BJ (cell line): Measurements from ENCODE around the gene ZNF37A. TPM values are rescaled to one million over a fixed set of nuclear protein-coding genes. Genes with fewer than 3 reads are reported as not detected.

Experiments
- CTCF ChIA-PET: fragments of 350-600 bp; formaldehyde crosslinking; extraction: SDS; loops from one replicate; lab custom pipeline; 2021; ENCODE audit warnings: antibody characterized with exemption, inconsistent platforms; lab: Yijun Ruan, JAX
- POLR2A ChIA-PET: fragments of 300-600 bp; sonication (Branson Sonifier 250); formaldehyde crosslinking; extraction: SDS; loops from one replicate; lab custom pipeline; 2021; ENCODE audit warnings: antibody characterized with exemption; lab: Charles Lee
- DNase-seq: peaks from one replicate; pipeline ENCODE4 v3.0.0-alpha.2; 2011; ENCODE audit warnings: low read depth
- H3K27me3 ChIP-seq: 2 replicates; pipeline ENCODE4 v1.6.0; 2011; ENCODE audit warnings: low read length; ENCODE audit not compliant: control insufficient read depth, insufficient read depth
- H3K36me3 ChIP-seq: 2 replicates; pipeline ENCODE4 v1.5.1; 2011; ENCODE audit warnings: low read length; ENCODE audit not compliant: control insufficient read depth, insufficient read depth
- H3K4me3 ChIP-seq: 2 replicates; pipeline ENCODE4 v1.5.1; 2011; ENCODE audit warnings: low read depth, mild to moderate bottlenecking, control low read depth, low read length
- CTCF ChIP-seq: IDR thresholded peaks from 2 replicates; pipeline ENCODE4 v1.5.1; 2011; ENCODE audit warnings: low read depth, mild to moderate bottlenecking, control low read depth, inconsistent platforms, low read length, moderate library complexity; ENCODE audit not compliant: insufficient read depth
- polyA plus RNA-seq: library from polyadenylated mRNA; depleted of rRNA; stranded (reverse); fragments of >200 nt; gene quantifications from 2 replicates; pipeline ENCODE4 v1.2.3, GENCODE V29; 2011; rRNA removed
- small RNA-seq: library from RNA; depleted of rRNA; stranded (forward); fragments of <200 nt; gene quantifications from one replicate; pipeline ENCODE3, GENCODE V24; 2012; ENCODE audit warnings: low replicate concordance, low read depth; ENCODE audit not compliant: insufficient read length

Gene ZNF37A
- polyA plus RNA-seq, 1 experiment, result 6.2 TPM

- no peak for DNase-seq
- H3K4me3 ChIP-seq, result no peak overlapping the region
- ChIA-PET POLR2A (no interaction called here), CTCF (no interaction called here)
- no peaks in the 10 kb centered on the region for H3K36me3 ChIP-seq
- no peaks in the 10 kb centered on the region for H3K27me3 ChIP-seq
- TF ChIP-seq CTCF, result no peak
Measured at GRCh38 chr10:38184477-38184876, 90.3 kb downstream of the ZNF37A start.

Small RNA genes lying within 50 kb of the gene (small RNA-seq; reads per million reads assigned to genes)
- gene AL117339.2, result not detected
- not detected for gene AL161931.1
- not detected for gene FXYD6P2

Other genes starting within 250 kb of the ZNF37A start
- 3.4 and 5.8 TPM in 2 replicates for gene ZNF248, start 236.7 kb upstream of the ZNF37A start, polyA plus RNA-seq
- 5.0 and 9.2 TPM in 2 replicates for gene ZNF25, start 117.7 kb upstream of the ZNF37A start, polyA plus RNA-seq
- gene ZNF33A, start 83.7 kb upstream of the ZNF37A start, polyA plus RNA-seq, result 3.9 and 7.7 TPM in 2 replicates